HepG2 (cell line): ENCODE results near the gene ANKUB1. TPM values are rescaled to one million over a fixed set of nuclear protein-coding genes. Genes with fewer than 3 reads are reported as not detected.

Source experiments
- NAIF1 ChIP-seq: sonication (generic); formaldehyde crosslinking; IDR thresholded peaks from 2 replicates; pipeline ENCODE4 v1.5.0; 2020; ENCODE audit warnings: mild to moderate bottlenecking, missing genetic modification reagents, borderline replicate concordance
- NFE2 ChIP-seq: sonication (generic); formaldehyde crosslinking; IDR thresholded peaks from 2 replicates; pipeline ENCODE4 v1.4.0; 2020; ENCODE audit warnings: missing genetic modification reagents
- TGIF2 ChIP-seq: IDR thresholded peaks from 2 replicates; pipeline ENCODE4 v1.6.1; 2016; ENCODE audit warnings: control low read depth, missing compliant biosample characterization
- ZBTB38 ChIP-seq: sonication (generic); formaldehyde crosslinking; IDR thresholded peaks from 2 replicates; pipeline ENCODE4 v1.5.1; 2020; ENCODE audit warnings: mild to moderate bottlenecking, missing genetic modification reagents
- ZNF326 ChIP-seq: sonication (generic); formaldehyde crosslinking; IDR thresholded peaks from 2 replicates; pipeline ENCODE4 v1.4.0; 2020; ENCODE audit warnings: missing genetic modification reagents, borderline replicate concordance
- ZNF460 ChIP-seq: sonication (generic); formaldehyde crosslinking; IDR thresholded peaks from 2 replicates; pipeline ENCODE4 v1.5.1; 2020; ENCODE audit warnings: missing genetic modification reagents, mild to moderate bottlenecking, borderline replicate concordance
- polyA plus RNA-seq, 8 experiments: library from polyadenylated mRNA; depleted of rRNA in 3 of 8; stranded (reverse) in 7 of 8; unstranded in 1 of 8; fragments of >200 nt; fragmentation: Illumina TruSeq in 4 of 8; extraction: Trizol in 4 of 8; gene quantifications; 2 replicates each; pipeline versions ENCODE4 v1.2.1 to v1.2.3, GENCODE V29; 2011 to 2016; ENCODE audit warnings: low read depth in 4 of 8, missing spikeins in 1 of 8, mixed read lengths in 1 of 8; ENCODE audit not compliant: insufficient read depth in 1 of 8
- total RNA-seq, 5 experiments: library from RNA; depleted of rRNA; stranded (reverse); fragments of >200 nt; fragmentation: Illumina TruSeq; extraction: Trizol; gene quantifications; 2 replicates each; pipeline ENCODE4 v1.2.3, GENCODE V29; 2016; ENCODE audit warnings: low read depth in 1 of 5
- TF ChIP-seq, protein P1 (sequence below): sonication (generic); formaldehyde crosslinking; IDR thresholded peaks from 2 replicates; pipeline ENCODE4 v1.4.0; 2020; ENCODE audit warnings: missing genetic modification reagents, mild to moderate bottlenecking, borderline replicate concordance
- TF ChIP-seq, protein P2 (sequence below): sonication (generic); formaldehyde crosslinking; conservative IDR thresholded peaks from 2 replicates; pipeline ENCODE4 v1.4.0; 2020; ENCODE audit warnings: missing genetic modification reagents
- TF ChIP-seq, protein P3 (sequence below): sonication (generic); formaldehyde crosslinking; IDR thresholded peaks from 2 replicates; pipeline ENCODE4 v1.4.0; 2020; ENCODE audit warnings: missing genetic modification reagents
- TF ChIP-seq, protein P4 (sequence below): sonication (generic); formaldehyde crosslinking; conservative IDR thresholded peaks from 2 replicates; pipeline ENCODE4 v1.4.0; 2020; ENCODE audit warnings: mild to moderate bottlenecking, missing genetic modification reagents, moderate library complexity

Gene ANKUB1
- total and polyA plus RNA-seq, 2 of the 13 experiments (the other 11 are each of a cell fraction or from before 2014, with no cell fraction given): not detected

DNA sequence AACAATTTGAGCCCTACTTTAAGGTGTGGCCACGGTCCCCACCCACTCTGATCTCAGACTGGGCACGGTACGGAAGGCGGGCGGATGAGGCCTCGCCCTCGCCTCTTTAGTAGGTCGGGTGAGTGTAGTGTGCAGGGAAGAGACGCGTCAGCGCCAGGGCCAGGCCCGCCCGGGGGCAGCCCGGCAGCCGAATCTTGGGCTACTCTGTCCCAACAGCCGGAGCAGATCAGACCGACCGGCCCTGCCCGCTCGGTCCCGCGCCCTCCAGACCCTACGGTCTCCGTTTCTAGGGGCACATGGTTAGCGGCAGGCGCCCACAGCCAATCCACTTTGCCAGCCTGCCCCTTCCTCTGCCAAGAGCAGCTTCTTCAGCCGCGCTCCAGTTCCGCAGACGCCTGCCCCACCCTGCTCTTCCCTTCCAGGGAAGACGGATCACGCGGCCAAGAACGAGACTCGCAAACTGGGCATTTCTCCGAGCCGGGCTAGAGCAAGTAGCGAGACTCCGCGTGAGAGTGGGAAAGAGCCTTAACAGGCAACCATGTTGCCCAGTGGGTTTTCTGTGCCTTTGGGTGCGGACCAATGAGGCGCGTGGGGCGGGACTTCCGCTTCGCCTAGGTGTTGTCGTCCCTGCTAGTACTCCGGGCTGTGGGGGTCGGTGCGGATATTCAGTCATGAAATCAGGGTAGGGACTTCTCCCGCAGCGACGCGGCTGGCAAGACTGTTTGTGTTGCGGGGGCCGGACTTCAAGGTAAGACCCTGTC lies 20.4 kb upstream of the ANKUB1 start, which contains the start of gene RNF13 (continued):
- TF ChIP-seq, protein P1, sequence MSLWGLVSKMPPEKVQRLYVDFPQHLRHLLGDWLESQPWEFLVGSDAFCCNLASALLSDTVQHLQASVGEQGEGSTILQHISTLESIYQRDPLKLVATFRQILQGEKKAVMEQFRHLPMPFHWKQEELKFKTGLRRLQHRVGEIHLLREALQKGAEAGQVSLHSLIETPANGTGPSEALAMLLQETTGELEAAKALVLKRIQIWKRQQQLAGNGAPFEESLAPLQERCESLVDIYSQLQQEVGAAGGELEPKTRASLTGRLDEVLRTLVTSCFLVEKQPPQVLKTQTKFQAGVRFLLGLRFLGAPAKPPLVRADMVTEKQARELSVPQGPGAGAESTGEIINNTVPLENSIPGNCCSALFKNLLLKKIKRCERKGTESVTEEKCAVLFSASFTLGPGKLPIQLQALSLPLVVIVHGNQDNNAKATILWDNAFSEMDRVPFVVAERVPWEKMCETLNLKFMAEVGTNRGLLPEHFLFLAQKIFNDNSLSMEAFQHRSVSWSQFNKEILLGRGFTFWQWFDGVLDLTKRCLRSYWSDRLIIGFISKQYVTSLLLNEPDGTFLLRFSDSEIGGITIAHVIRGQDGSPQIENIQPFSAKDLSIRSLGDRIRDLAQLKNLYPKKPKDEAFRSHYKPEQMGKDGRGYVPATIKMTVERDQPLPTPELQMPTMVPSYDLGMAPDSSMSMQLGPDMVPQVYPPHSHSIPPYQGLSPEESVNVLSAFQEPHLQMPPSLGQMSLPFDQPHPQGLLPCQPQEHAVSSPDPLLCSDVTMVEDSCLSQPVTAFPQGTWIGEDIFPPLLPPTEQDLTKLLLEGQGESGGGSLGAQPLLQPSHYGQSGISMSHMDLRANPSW (CRISPR knock-in tag): no peak
- TF ChIP-seq, protein P2, sequence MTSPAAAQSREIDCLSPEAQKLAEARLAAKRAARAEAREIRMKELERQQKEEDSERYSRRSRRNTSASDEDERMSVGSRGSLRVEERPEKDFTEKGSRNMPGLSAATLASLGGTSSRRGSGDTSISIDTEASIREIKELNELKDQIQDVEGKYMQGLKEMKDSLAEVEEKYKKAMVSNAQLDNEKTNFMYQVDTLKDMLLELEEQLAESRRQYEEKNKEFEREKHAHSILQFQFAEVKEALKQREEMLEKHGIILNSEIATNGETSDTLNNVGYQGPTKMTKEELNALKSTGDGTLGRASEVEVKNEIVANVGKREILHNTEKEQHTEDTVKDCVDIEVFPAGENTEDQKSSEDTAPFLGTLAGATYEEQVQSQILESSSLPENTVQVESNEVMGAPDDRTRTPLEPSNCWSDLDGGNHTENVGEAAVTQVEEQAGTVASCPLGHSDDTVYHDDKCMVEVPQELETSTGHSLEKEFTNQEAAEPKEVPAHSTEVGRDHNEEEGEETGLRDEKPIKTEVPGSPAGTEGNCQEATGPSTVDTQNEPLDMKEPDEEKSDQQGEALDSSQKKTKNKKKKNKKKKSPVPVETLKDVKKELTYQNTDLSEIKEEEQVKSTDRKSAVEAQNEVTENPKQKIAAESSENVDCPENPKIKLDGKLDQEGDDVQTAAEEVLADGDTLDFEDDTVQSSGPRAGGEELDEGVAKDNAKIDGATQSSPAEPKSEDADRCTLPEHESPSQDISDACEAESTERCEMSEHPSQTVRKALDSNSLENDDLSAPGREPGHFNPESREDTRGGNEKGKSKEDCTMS: no peak
- TF ChIP-seq ZNF326 (CRISPR knock-in tag) (no peak), TGIF2 (CRISPR knock-in tag) (peak; percentile 35; the same call in 1 of the 2 replicates), ZBTB38 (peak; percentile 64), NFE2 (CRISPR knock-in tag) (no peak), ZNF460 (CRISPR knock-in tag) (no peak), NAIF1 (CRISPR knock-in tag) (0 out of 2 replicates have a peak, but pooled peaks have one; percentile 58)
- TF ChIP-seq, protein P3, sequence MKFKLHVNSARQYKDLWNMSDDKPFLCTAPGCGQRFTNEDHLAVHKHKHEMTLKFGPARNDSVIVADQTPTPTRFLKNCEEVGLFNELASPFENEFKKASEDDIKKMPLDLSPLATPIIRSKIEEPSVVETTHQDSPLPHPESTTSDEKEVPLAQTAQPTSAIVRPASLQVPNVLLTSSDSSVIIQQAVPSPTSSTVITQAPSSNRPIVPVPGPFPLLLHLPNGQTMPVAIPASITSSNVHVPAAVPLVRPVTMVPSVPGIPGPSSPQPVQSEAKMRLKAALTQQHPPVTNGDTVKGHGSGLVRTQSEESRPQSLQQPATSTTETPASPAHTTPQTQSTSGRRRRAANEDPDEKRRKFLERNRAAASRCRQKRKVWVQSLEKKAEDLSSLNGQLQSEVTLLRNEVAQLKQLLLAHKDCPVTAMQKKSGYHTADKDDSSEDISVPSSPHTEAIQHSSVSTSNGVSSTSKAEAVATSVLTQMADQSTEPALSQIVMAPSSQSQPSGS (CRISPR knock-in tag): 0 out of 2 replicates have a peak, but pooled peaks have one; percentile 4
- TF ChIP-seq, protein P4, sequence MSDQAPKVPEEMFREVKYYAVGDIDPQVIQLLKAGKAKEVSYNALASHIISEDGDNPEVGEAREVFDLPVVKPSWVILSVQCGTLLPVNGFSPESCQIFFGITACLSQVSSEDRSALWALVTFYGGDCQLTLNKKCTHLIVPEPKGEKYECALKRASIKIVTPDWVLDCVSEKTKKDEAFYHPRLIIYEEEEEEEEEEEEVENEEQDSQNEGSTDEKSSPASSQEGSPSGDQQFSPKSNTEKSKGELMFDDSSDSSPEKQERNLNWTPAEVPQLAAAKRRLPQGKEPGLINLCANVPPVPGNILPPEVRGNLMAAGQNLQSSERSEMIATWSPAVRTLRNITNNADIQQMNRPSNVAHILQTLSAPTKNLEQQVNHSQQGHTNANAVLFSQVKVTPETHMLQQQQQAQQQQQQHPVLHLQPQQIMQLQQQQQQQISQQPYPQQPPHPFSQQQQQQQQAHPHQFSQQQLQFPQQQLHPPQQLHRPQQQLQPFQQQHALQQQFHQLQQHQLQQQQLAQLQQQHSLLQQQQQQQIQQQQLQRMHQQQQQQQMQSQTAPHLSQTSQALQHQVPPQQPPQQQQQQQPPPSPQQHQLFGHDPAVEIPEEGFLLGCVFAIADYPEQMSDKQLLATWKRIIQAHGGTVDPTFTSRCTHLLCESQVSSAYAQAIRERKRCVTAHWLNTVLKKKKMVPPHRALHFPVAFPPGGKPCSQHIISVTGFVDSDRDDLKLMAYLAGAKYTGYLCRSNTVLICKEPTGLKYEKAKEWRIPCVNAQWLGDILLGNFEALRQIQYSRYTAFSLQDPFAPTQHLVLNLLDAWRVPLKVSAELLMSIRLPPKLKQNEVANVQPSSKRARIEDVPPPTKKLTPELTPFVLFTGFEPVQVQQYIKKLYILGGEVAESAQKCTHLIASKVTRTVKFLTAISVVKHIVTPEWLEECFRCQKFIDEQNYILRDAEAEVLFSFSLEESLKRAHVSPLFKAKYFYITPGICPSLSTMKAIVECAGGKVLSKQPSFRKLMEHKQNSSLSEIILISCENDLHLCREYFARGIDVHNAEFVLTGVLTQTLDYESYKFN (CRISPR knock-in tag): peak; percentile 34; the same call in 1 of the 2 replicates
